Astrocyte of the cerebellum (primary cell): ENCODE measurements around the gene PLEKHJ1.

ENCODE experiments used
- DNase-seq: peaks from one replicate; pipeline ENCODE4 v3.0.0-alpha.2; 2011; ENCODE audit warnings: low read depth
- H3K4me3 ChIP-seq: 2 replicates; pipeline ENCODE4 v1.5.1; 2011; ENCODE audit warnings: mild to moderate bottlenecking, low read depth, low read length, moderate library complexity
- in situ Hi-C: cut with HindIII; loops from 2 replicates; pipeline ENCODE4 v1.10.0; 2017; ENCODE audit warnings: low sequenced_read_pairs
- TF ChIP-seq, protein P1 (sequence below): IDR thresholded peaks from 2 replicates; pipeline ENCODE4 v1.5.1; 2012; ENCODE audit warnings: low read length, low read depth, moderate library complexity, mild to moderate bottlenecking; ENCODE audit errors: missing control alignments

PLEKHJ1 gene

GRCh38 chr19:2273356-2274184 lies 37.4 kb upstream of the PLEKHJ1 start:
- TF ChIP-seq, protein P1, sequence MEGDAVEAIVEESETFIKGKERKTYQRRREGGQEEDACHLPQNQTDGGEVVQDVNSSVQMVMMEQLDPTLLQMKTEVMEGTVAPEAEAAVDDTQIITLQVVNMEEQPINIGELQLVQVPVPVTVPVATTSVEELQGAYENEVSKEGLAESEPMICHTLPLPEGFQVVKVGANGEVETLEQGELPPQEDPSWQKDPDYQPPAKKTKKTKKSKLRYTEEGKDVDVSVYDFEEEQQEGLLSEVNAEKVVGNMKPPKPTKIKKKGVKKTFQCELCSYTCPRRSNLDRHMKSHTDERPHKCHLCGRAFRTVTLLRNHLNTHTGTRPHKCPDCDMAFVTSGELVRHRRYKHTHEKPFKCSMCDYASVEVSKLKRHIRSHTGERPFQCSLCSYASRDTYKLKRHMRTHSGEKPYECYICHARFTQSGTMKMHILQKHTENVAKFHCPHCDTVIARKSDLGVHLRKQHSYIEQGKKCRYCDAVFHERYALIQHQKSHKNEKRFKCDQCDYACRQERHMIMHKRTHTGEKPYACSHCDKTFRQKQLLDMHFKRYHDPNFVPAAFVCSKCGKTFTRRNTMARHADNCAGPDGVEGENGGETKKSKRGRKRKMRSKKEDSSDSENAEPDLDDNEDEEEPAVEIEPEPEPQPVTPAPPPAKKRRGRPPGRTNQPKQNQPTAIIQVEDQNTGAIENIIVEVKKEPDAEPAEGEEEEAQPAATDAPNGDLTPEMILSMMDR = peak; percentile 91
- no peak for DNase-seq
- in situ Hi-C loops = no loop called here
- H3K4me3 ChIP-seq = peak overlapping the region; percentile 17

GRCh38 chr19:2271234-2272103 lies 35.3 kb upstream of the PLEKHJ1 start:
- DNase-seq = peak; percentile 44
- TF ChIP-seq, protein P1 = no peak
- in situ Hi-C loops = no loop called here
- peak overlapping the region; percentile 99 for H3K4me3 ChIP-seq

DNA sequence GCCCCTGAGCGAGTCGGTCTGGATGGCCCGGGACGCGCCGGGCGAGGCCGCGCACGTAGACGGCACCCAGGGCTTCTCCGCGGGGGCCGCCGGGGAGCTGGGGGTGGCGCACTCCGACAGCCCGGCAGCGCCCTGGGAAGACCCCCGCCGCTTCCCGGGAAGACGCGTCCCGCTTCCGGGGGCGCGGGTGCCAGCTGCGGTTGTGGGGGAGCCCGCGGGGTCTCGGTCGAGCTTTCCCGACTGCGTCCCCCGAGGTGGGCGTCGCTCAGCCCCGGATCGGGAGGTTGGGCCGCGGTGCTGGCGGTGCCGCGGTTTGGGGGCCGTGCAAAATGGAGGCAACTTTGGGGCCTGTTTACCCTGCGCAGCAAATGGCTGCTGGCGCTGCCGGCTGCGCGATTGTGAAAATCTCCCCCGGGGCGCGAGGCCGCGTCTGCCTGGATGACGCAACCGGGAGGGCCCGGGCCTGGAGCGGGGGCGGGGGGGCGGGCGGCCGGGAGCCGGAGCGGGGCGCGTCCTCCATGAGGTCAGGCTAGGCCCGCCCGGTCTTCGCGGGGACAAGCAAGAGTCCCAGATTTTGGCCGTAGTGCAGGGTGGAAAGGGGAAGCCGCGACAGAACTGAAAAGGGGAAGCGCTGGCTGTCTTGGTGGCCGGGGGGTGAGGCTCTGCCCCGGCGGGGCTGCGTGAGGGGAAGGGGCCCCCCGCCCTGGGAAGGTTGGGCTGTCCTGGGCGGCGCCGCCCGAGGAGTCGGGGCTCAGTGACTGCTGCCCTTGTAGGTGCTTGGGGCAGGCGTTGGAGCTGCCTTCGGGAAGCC lies 34.5 kb upstream of the PLEKHJ1 start:
- H3K4me3 ChIP-seq = peak overlapping the region; percentile 99
- TF ChIP-seq, protein P1 = no peak
- peak; percentile 40 for DNase-seq
- in situ Hi-C loops = no loop called here

GRCh38 chr19:2270157-2270422 lies 34.0 kb upstream of the PLEKHJ1 start:
- TF ChIP-seq, protein P1 = no peak
- DNase-seq = no peak
- in situ Hi-C loops = no loop called here
- peak overlapping the region; percentile 99 for H3K4me3 ChIP-seq

DNA sequence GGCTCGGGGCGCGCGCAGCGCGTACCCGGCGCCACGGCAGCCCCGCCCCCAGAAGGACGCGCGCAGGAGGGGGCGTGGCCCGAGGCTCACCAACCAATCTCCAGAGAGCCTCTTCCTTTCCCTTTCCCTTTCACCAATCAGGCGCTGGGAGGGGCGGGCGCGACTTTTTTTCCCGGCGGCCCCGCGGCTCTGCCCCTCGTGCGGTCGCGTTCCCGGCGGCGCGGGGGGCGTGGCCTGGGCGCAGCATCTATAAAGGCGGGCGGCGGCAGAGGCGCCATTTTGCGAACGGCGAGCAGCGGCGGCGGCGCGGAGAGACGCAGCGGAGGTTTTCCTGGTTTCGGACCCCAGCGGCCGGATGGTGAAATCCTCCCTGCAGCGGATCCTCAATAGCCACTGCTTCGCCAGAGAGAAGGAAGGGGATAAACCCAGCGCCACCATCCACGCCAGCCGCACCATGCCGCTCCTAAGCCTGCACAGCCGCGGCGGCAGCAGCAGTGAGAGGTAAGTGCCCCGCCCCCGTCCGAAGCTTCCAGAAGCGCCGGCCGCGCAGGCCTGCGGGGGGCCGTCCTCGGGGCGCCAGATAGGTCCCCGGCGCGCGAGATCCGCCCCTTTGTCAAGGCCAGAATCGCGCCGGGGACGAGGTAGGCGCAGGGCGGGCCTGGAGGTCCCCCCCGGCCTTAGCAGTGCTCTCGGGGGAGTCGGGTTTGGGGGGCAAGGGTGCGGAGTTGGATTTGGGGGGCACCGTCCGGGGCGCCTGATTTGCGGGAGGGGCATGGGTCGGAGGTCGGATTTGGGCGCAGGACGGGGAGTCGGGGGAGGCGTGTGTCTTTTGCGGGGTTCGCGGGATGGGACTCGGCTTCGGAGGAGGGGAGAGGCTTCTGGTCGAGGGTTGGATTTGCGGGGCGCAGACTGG lies 33.4 kb upstream of the PLEKHJ1 start:
- TF ChIP-seq, protein P1 = no peak
- DNase-seq = peak; percentile 88
- in situ Hi-C loops = loop anchor here (10.0 kb wide), 1 partner anchor 55 kb away; the partner anchor contains the start of genes LSM7 and SPPL2B
- H3K4me3 ChIP-seq = peak overlapping the region; percentile 99
